H4 (cell line): ENCODE results near the gene NDST3. TPM values are rescaled to one million over a fixed set of nuclear protein-coding genes. Genes with fewer than 3 reads are reported as not detected.
"Not testable (repeated sequence)": the region's sequence is repeated elsewhere in the genome, so short reads cannot be mapped to it uniquely, and the experiment has no call there.

Experiments used
- DNase-seq: peaks from one replicate; pipeline ENCODE4 v3.0.0-alpha.2; 2015; ENCODE audit warnings: low spot score
- total RNA-seq: library from RNA; depleted of rRNA; stranded (reverse); fragments of >200 nt; shearing (Covaris generic); gene quantifications from 2 replicates; pipeline ENCODE4 v1.2.3, GENCODE V29; 2014

The NDST3 gene
- total RNA-seq, 1 experiment from 2014 or later, result 2.7 TPM

DNA sequence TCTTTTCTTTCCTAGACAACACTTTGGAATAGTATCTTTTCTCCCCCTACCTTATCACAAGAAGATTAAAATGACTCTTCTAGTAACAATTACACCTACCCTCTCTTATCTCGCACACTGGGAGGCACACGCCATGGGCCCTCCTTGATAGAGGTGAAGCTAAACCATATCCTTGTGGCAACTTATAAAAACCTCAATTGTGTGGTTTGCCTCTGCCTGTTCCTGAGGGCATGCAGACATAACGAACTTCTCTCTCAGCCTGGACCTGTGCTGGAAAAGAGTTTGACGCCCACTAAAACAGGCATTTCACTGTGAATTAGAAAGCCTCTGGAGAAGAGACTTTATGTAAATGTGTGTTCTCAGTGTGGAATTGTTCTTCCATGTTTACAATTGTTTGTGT is 141.2 kb downstream of the NDST3 start:
- peak; percentile 44 for DNase-seq

DNA sequence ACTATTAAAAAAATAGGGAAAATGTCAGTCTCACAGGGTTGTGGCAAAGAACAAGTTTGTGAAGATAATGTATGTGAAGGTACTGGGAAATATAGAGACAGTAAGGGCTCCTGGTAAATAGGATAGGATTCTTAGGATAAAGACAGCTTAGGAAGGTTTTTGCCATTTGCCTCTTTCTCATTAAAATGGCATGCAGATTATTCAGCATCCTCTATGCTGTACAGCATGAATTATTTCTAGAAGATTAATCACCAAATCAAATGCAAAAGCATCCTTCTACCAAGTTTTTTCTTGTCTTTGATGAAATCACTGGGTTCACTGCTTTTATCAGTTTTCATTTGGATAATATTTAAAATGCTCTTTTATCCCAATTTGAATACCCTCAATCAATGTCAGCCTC is 142.8 kb downstream of the NDST3 start:
- no peak for DNase-seq

DNA sequence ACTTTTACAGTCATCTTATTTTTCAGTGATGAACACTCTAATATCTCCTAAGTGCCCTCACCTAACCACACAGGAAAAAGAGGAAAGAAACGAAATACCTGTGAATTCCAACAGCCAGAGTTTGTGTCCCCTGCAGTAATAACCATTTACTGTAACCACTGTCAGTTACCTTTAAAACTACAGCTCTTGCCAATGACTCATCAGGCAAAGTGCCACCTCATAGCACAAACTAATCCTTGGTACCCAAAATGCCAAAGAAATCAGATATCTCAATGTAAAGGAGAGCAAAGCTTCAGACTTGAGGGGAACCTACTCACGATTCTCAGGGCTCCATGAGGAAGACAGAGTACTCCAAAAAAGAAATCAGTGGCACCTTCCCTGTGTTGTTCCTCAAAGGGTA is 146.5 kb downstream of the NDST3 start:
- DNase-seq, result peak; percentile 37

DNA sequence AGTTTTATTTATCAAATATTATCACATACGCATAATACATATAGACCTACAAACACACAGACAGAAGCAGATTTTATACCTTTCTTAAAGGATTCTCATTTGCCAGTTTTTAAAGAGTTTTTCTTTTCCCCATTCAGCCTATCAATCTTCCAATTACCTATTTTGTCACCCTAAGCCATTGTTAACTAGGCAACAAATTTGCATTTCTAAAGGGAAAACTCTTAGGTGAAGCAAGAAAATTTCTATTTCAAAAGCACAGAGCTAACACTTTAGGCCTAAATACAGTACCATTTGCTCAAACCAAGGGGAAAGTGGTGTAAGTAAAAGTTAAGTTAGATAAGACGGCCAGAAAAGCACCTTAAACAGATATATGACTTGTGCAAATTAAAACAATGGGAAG is 156.6 kb downstream of the NDST3 start:
- DNase-seq, result no peak

DNA sequence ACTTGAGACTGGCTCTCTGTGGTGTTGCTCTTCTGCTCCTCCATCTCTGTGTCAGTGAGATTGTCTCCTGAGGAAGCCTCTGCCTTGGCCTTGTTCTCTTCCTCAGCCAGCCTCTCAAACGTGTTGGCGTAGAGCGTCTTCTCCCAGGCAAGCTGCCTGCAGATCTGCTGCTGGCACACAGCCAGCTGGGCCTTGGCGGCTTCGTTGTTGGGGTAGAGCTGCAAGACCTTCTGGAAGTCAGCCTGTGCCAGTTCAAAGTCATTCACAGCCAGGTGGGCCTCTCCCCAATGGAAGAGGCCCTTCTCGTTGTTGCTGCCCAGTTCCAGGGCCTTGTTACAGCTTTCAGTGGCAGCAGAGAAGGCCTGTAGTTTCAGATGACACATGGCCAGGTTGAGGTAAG is 159.1 kb downstream of the NDST3 start:
- DNase-seq, result no peak

DNA sequence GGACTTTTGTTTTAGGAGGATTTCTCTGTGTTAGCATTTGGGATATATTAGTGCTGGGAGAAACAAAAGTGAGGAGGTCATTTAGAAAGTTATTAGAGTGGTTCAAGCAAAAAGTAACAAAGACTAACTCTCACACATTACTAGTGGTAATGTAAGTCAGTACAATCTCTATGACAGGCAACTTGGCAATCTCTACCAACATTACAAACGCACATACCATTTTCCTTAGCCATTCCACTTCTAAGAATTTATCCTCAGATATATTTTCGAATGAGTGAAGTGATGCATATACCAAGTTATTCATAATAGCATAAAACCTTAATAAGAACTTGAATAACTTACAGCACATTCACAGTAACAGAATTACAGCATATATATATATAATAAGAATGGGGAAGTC is 172.3 kb downstream of the NDST3 start:
- DNase-seq, result no peak

DNA sequence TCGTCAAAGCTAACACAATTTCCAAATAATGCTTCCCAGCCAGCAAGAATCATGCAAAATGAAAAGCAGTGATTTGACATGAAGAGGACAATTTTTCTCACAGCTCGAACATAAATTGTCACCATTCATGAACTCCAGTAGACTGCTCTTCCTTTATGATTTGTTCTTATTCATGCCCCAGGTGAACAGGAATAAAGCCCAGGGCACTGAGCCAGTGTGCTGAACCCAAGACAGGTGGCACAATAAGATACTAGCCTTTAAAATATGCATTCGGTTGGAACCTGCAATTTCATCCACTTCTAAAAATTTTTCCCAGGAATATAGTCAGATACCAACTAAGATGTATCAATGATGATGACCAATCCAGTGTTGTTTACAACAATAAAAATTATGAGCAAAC is 178.8 kb downstream of the NDST3 start:
- DNase-seq, result no peak

DNA sequence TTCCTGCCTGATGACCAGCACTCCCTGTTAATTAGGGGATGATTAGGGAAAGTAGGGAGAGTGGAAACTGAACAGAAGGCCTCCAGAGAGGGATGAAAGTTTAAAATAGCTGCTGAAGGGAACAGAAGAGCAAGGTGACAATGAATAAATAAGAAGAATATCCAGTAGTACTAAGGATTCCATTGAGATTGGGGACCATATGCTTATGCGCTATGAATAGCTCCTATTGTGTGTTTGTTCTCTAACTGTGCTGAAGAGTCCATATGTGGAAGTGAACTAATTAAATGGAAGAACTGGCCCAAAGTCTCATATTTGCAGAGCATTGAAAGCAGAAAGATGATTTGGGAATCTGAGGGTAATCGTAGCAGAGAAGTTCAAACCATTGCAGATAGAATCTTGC is 181.5 kb downstream of the NDST3 start:
- DNase-seq, result no peak

DNA sequence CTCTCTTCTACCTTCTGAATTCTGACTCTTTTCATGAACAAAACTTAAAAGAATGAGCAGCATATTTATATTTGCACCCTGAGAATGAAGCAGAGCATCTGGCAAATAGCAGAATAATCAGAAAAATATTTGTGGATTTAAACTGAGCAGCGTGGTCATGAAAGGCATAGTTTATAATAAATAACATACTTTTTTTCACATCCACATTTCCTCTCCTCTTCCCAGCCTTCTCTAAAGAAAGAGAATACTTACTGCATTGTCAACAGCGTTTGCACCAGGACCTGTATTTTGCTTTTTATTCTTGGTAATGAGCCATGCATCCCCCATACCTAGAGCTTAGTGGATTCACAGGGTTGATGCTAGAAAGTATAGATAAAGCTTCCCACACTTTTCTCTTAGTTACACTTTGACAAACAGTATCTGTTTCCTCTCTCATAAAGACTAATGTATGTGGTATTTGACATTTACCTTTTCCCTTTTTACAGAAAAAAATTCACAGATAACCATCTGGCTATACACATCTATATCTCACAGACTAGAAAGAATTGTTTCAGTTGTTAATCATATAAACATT is 187.0 kb downstream of the NDST3 start:
- DNase-seq, result no peak

DNA sequence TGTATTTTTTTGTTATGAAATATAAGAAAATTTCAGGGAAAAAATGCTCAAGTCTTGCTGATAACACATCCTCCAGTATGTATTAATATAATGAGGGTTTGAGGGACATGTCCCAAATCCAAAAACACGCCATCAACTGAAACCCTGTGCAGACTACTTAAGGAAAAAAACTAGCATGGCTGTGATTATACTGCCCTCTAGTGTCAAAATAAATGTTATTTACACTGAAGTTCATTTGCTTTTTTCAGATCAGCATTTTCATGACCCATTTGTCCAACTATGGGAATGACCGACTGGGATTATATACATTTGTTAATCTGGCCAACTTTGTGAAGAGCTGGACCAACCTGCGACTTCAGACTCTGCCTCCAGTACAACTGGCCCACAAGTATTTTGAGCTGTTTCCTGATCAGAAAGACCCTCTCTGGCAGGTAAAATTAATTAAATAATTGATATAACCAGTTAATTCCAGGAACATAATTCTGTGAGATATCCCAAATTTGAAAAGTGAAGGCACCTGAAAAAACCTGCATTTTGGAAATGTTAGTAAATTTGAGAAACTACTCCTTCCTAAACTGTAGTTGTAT is 190.1 kb downstream of the NDST3 start:
- peak; percentile 69 for DNase-seq

DNA sequence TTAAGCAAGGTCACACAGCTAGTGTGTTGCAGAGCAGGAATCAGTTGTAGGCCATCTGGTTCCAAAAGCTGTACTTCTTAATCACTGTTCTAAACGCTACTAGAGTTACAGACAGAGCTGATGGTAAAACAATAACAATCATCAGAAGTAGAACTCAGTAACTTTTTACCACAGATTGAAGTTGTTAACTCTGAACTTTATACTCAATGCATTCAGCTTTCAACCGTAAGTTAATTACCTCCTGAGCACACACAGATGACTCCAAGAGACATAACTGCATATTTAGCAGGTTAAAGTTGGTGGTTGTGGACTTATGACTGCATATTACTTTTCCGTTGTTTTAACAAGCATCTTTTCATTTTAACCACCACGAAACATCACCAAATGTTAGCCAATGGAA is 191.2 kb downstream of the NDST3 start:
- no peak for DNase-seq

DNA sequence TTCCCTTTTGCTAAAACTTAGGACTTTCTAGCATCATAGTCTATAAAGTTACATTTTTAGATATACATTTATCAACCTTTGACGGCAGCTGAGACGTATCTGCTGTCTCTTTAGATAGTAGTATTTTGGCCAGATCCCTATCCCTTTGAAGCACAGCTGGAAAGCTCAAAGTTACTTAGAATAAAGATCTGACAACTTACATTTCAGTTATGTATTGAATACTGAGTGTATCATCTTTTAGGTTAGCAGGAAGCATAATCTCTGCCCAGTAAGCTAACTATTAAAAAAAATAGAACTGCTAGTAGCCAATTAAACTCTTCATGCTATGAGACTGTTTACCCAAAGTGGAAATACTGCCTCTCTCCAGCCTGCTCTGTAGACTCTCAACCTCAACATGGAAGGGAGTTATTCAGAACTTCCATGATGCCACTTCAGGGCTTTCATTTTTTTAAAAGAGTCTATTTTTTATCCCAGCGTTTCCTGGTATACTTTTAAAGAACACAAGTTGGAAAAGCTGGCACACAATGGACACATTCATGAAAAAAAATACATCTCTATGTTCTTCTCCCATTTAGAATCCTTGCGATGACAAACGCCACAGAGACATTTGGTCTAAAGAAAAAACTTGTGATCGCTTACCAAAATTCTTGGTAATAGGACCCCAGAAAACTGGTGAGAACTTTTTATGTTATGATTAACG is 192.2 kb downstream of the NDST3 start:
- no peak for DNase-seq

DNA sequence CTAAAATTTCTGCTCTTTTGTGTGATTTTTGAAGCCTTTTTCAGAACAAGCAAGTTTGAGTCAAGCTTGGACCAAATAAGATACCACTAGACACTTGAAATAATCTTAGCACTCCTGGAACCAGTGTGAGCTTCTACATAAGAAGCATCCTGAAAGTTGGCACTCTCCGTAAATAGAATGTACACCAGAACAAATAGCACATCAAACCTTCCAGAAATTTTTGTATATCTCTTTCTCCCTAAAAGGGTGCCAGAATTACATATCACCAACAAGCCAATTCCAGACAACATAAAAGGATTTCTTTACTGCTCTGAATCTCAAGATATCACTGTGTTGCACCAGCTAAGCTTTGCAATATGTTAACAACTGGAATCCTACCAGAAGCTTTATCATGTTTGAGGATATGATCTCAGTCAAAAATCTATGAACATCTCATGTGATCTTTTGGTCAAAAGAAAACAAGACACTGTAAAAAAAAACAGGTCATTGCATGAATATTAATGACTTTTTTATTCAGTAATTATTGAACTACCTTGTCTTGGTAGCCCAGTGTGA is 201.4 kb downstream of the NDST3 start:
- no peak for DNase-seq

DNA sequence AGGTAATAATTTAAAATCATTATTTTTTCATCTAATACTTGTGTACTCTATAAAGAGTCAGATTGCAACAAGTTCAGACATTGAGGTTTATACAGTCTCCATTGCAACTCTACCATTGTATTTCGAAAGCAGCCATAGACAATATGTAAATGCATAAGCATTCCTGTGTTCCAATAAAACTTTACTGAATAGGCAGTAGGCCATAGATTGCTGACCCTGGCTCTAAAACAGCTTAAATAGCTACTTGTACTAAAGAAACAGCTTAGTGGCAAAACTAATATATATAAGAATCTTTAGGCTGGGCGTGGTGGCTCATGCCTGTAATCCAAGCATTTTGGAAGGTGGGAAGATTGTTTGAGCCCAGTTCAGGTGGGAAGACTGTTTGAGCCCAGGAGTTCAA is 203.2 kb downstream of the NDST3 start:
- DNase-seq, result no peak

DNA sequence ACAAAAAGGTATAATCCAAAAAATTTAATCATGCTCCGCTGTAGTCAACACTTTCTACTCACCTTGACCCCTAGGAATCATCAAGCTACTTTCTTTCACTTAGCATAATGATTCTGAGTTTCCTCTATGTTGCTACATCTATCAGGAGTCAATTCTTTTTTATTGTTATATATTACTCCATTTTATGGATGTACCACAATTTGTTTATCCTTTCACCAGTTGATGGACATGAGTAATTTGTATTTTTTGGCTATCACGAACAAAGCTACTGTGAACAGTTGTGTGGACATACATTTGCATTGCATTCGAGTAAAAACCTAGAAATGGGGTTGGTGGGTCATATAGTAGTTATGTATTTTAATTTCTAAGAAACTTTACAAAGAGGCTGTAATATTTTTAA is 215.6 kb downstream of the NDST3 start:
- DNase-seq, result no peak

DNA sequence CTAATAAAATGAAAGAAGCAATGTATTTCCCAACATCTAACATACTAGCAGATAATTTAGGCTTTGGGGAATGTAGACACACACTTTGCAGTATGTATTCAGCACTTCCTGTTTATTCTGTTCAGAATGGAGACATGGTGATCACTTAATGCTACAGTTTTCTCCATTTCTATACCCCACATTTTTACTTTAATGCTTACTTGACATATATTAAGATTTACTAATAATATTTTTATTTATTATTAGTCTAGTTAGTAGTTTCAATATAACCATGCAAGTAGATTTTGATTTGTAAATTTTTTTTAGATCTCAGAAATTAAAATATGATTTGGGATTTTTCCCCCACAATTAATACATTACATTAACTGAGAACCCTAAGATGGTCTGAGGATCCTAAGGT is 220.1 kb downstream of the NDST3 start:
- DNase-seq, result no peak

DNA sequence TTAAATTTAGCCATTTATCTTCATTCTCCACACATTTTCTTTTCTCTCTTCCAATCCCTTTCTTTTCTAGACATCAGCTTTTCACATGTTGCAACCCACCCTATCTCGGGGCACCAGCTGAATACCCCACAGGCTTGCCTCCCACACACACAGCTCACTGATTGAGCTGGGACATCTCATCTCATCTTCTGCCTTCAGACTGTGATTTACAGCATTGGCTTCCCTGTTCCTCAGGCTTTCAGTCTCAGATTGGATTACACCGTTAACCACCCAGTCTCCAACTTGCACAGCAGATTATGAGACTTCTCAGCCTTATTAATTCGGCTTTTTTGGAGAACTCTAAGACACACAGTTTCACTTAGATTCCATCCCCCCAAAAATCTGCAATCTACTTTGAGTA is 224.8 kb downstream of the NDST3 start:
- no peak for DNase-seq

DNA sequence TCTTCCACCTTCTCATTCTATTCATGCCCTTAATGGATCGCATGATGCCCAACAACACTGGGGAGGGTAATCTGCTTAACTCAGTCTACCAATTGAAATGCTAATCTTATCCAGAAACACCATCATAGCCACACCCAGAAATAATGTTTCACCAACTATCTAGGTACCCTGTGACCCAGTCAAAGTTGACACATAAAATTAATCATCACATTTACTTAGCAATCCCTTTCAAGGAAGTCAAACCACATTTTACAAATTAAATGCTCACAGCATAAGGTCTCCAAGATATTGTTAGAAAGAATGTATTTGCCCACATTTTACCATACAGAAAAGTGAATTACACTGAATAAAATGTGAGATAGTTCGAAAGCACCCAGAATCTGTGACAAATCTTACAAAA is 226.0 kb downstream of the NDST3 start:
- DNase-seq, result no peak

DNA sequence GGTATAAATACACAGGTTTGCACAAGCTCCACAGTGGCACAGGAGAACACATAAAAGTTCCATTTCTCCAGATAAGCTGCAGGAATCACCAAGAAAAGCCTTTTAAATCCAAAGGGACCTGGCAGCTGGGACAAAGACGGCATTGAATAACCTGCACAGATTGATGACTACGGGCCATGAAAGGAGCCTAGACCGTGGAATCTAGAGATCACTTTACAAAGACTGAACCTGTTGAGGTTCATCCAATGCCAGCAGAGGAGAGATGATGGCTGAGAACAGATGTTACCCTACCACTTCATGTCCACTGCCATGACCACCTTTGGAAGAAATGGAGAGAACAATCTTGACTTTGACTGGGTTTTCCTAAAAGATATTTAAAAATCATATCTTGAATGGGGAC is 229.8 kb downstream of the NDST3 start:
- no peak for DNase-seq

DNA sequence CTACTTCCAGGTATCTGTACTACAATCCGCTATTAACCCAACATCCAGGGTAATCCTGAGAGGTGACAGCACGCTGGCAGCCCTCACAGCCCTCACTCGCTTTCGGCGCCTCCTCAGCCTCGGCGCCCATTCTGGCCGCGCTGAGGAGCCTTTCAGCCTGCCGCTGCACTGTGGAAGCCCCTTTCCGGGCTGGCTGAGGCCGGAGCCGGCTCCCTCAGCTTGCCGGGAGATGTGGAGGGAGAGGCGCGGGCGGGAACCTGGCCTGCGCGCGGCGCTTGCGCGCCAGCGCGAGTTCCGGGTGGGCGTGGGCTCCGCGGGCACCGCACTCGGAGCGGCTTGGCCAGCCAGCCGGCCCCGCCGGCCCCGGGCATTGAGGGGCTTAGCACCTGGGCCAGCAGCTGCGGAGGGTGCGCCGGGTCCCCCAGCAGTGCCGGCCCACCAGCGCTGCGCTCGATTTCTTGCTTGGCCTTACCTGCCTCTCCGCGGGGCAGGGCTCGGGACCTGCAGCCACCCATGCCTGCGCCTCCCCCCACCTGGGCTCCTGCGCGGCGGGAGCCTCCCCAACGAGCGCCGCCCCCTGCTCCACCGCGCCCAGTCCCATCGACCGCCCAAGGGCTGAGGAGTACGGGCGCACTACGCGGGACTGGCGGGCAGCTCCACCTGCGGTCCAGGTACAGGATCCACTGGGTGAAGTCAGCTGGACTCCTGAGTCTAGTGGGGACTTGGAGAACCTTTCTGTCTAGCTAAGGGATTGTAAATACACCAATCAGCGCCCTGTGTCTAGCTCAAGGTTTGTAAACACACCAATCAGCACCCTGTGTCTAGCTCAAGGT is 231.2 kb downstream of the NDST3 start:
- DNase-seq, result no peak

DNA sequence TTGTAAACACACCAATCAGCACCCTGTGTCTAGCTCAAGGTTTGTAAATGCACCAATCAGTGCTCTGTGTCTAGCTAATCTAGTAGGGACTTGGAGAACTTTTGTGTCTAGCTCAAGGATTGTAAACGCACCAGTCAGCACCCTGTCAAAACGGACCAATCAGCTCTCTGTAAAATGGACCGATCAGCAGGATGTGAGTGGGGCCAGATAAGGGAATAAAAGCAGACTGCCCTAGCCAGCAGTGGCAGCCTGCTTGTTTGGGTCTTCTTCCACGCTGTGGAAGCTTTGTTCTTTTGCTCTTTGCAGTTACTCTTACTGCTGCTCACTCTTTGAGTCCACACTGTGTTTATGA is 231.8 kb downstream of the NDST3 start:
- not testable (repeated sequence) for DNase-seq

DNA sequence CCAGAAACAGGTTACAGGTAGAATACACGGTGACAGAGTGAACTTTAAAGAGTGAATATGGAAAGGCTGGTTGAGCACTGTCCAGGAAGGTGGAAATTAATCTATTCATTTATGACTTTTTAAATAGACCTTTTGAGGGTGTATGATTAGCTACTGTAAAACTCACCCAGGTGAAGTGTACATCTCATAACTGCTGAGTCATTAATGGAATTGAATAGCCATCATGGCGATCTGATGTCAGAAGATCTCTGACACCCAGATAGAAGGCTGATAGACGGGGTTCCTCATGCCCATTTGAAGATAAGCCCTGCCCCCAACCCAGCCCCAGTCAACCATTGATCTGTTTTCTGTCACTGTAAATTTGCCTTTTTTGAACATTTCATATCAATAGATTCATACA is 234.5 kb downstream of the NDST3 start:
- no peak for DNase-seq

DNA sequence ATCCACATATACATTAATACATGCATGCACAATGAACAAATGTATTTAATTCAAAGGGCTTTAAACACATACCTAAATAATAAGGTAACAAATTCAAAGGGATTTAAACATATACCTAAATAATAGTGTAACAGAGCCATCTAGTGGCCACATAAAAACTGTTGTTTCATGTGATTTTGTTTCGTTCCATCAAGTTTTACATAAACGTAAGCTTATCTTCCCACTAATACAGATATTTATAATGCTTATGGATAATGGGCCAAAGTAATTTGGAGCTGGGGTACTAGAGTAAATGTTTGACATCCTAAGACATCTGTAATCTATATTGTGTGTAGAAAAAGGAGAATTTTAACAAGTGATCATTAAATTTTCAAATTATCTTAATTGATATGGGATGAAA is 236.2 kb downstream of the NDST3 start:
- DNase-seq, result peak; percentile 36
